ENCODE measurements around the gene SLC25A21. TPM values are rescaled to one million over a fixed set of nuclear protein-coding genes. Genes with fewer than 3 reads are reported as not detected.

SLC25A21 gene
- total and polyA plus RNA-seq, 2 of the 13 experiments (the other 11 are each of a cell fraction or from before 2014, with no cell fraction given): 1.9 to 2.9 TPM

DNA sequence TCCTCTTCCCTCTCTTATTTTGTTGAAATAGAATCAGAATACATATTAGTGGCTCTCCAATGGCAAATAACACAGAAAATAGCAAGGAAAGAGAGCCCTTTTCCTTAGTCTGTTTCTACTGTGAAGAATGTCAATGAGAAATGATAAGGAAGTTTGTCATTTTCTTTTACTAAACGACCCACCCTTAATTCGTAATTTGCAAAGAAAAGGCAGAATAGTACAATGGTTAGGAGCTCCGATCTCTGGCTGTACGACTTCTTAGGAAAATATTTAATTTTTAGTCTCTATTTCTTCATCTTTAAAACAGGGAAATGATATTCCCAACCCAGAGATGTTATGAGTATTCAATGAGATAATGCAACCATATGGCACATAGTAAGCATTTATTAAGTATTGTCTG lies 504.7 kb downstream of the SLC25A21 start (continued):
- no peak for TF ChIP-seq ZNF766 (CRISPR knock-in tag; IDR thresholded peaks at IDR 0.05; ENCODE audit: borderline replicate concordance)
- TF ChIP-seq NFRKB (IDR thresholded peaks at IDR 0.05): no peak

DNA sequence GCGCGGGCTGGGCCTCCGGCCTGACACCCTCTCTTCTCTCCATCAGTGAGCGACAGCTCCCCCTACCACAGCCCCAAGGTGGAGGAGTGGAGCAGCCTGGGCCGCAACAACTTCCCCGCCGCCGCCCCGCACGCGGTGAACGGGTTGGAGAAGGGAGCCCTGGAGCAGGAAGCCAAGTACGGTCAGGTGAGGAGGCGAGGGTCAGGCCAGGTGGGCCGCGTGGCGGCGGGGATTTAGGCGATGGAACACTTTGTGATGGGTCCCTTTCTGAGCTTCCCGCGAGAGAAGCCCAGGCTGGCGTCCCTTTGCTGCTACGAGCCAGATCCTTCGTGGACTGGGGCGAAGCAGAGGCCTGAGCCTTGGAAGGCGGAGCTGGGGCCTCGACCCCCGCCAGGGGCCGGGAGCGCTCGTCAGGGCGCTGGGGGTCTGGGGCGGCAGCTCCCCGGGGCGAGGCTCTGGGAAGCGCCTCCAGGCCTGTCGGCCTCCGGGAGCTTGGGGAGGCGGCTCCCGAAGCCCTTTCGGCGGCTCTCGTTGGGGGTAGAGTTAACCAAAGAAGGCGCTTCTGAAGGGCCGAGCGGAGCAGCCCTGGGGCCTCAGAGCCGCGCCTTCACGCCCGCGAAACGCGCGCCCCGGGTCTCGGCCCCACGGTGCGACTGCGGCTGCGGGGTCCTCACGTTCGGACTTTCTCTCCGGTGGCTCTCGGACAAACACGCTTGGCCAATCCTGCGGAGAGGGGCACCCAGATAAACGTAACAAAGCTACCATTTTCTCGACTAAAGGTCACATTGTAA lies 505.8 kb downstream of the SLC25A21 start:
- CTCF ChIA-PET (ENCODE audit: low intra/inter-chr PET ratio, low total read pairs): no interaction called here
- ATAC-seq: peak; percentile 6; the same call in 2 of the 3 replicates

DNA sequence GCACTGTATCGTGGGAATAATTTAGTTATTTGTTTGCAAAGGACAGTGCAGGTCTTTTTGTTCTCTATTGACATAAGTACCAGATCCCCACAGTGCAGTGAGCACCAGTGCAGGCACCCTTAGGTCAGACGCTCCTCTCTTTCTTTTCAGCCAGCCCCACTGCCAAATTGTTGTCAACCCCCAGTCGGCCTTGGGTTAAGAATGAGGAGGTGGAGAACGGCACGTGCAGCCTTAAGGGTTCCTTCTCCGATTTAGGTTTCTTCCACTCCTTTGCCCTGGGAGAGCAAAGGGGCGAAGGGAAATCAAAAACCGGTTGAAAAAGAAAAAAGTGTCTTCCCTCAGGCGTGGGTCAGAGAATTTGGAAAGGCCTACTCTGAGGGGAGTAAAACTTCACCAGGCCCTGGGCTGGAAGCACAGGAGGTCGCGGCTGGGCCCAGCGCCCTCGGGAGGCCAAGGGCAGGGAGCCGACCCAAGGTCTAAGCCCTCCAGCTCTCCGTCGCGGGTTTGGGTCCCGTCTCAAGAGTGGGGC lies 506.5 kb downstream of the SLC25A21 start:
- in situ Hi-C loops (cut with HindIII; ENCODE audit: extremely low pct_ligation_motif_present, low pct_unique_long_range_greater_than_20kb) (no loop called here), intact Hi-C loops (cut with micrococcal nuclease; ENCODE audit: unreplicated experiment) (no loop called here)
- FAIRE-seq: no peak
- BruUV-seq (replicated peaks): no TSS peak
- Histone ChIP-seq H3K36me3 (replicated peaks in 1 of 2; ENCODE audit: control insufficient read depth in 1 of 2, insufficient read depth in 2 of 2, low read length in 2 of 2) (no peaks in the 10 kb centered on the region), H2AFZ (ENCODE audit: low read length) (no peak overlapping the region), H3K9me3 (ENCODE audit: low read length) (no peaks in the 10 kb centered on the region), H3K9ac (ENCODE audit: insufficient read depth, low read depth, low read length) (no peak overlapping the region), H3K4me2 (ENCODE audit: low read depth, low read length) (no peak overlapping the region), H3K27ac (ENCODE audit: extremely low read length, insufficient read depth, low read length) (no peak overlapping the region), H3K4me1 (ENCODE audit: insufficient read depth, low read length) (no peaks in the 10 kb centered on the region), H4K20me1 (ENCODE audit: insufficient read depth, low read length) (no peaks in the 10 kb centered on the region), H3K79me2 (ENCODE audit: insufficient read depth, low read length) (no peaks in the 10 kb centered on the region), H3K4me3 (replicated peaks in 1 of 3; ENCODE audit: insufficient read depth in 1 of 3, low read depth in 2 of 3, low read length in 3 of 3) (no peak overlapping the region), H3K27me3 (ENCODE audit: control insufficient read depth in 1 of 2, insufficient read depth in 2 of 2, low read length in 2 of 2) (peaks cover 17 to 51% of the 10 kb centered on the region in 2 experiments)
- WGBS (ENCODE audit: low lambda C conversion rate): 39% methylated on average over 18 of the region's 18 CpGs
- TF ChIP-seq ZNF788 (CRISPR knock-in tag; IDR thresholded peaks at IDR 0.05; ENCODE audit: borderline replicate concordance) (0 out of 2 replicates have a peak, but pooled peaks have one; percentile 46), ATAD3A (CRISPR knock-in tag; IDR thresholded peaks at IDR 0.05) (no peak)
- ATAC-seq: peak; percentile 5; the same call in 2 of the 3 replicates
- POLR2A ChIA-PET: no interaction called here
- CTCF ChIA-PET (ENCODE audit: low intra/inter-chr PET ratio, low total read pairs): no interaction called here
- no peak for DNase-seq (ENCODE audit: low spot score)

More for the DNA sequence above, 505.8 kb downstream of the SLC25A21 start:
- POLR2A ChIA-PET: no interaction called here
- Histone ChIP-seq H3K36me3 (replicated peaks in 1 of 2; ENCODE audit: control insufficient read depth in 1 of 2, insufficient read depth in 2 of 2, low read length in 2 of 2) (no peaks in the 10 kb centered on the region), H3K9me3 (ENCODE audit: low read length) (no peaks in the 10 kb centered on the region), H3K27me3 (ENCODE audit: control insufficient read depth in 1 of 2, insufficient read depth in 2 of 2, low read length in 2 of 2) (peaks cover 12 to 45% of the 10 kb centered on the region in 2 experiments), H3K79me2 (ENCODE audit: insufficient read depth, low read length) (no peaks in the 10 kb centered on the region), H4K20me1 (ENCODE audit: insufficient read depth, low read length) (no peaks in the 10 kb centered on the region), H3K27ac (ENCODE audit: extremely low read length, insufficient read depth, low read length) (no peak overlapping the region), H3K4me3 (replicated peaks in 1 of 3; ENCODE audit: insufficient read depth in 1 of 3, low read depth in 2 of 3, low read length in 3 of 3) (no peak overlapping the region), H3K9ac (ENCODE audit: insufficient read depth, low read depth, low read length) (no peak overlapping the region), H2AFZ (ENCODE audit: low read length) (no peak overlapping the region), H3K4me2 (ENCODE audit: low read depth, low read length) (no peak overlapping the region), H3K4me1 (ENCODE audit: insufficient read depth, low read length) (no peaks in the 10 kb centered on the region)
- TF ChIP-seq GABPB1 (CRISPR knock-in tag; IDR thresholded peaks at IDR 0.05) (peak; percentile 23; the same call in 1 of the 2 replicates), SNRNP70 (IDR thresholded peaks at IDR 0.05; ENCODE audit: low read depth, low read length) (no peak), ARNT2 (CRISPR knock-in tag; IDR thresholded peaks at IDR 0.05; ENCODE audit: low read depth) (no peak)
- BruUV-seq (replicated peaks): no TSS peak
- intact Hi-C loops (cut with micrococcal nuclease; ENCODE audit: unreplicated experiment) (no loop called here), in situ Hi-C loops (cut with HindIII; ENCODE audit: extremely low pct_ligation_motif_present, low pct_unique_long_range_greater_than_20kb) (no loop called here)
- DNase-seq (ENCODE audit: low spot score): no peak
- FAIRE-seq: no peak
- 73% methylated on average over 66 of the region's 68 CpGs for WGBS (ENCODE audit: low lambda C conversion rate)
